Measurements from ENCODE around the gene HS3ST2. TPM values are rescaled to one million over a fixed set of nuclear protein-coding genes. Genes with fewer than 3 reads are reported as not detected.

Gene HS3ST2
- total and polyA plus RNA-seq, 5 donors from 2014 or later = not detected

DNA sequence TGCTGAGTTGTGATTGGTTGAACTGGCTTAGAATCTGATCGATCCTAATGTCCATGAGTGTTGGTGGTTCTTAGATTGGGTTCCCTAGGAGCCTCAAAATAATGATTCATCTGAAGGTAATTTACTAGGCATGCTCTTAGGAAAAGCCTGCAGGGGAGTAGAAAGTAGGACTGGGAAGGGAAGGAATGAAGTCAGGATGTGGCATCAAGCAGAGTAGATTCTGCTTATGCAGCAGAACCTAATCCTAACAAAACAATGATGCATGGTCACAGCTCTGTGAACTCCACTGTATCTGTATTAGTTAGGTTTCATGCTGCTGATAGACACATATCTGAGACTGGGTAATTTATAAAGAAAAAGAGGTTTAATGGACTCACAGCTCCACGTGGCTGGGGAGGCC, 132.5 kb downstream of the HS3ST2 start:
- no peak for ATAC-seq (ENCODE audit: low read depth in 2 of 2)
- H3K27me3 Mint-ChIP-seq = peaks cover 31% of the 10 kb centered on the region
- H3K4me1 ChIP-seq (ENCODE audit: control insufficient read depth, insufficient read depth, low read length, poor library complexity, severe bottlenecking) = no peaks in the 10 kb centered on the region
- peaks cover 15% of the 10 kb centered on the region for H3K27me3 ChIP-seq (ENCODE audit: control insufficient read depth, insufficient read depth, low read length)
- no peaks in the 10 kb centered on the region for H3K36me3 ChIP-seq (ENCODE audit: control insufficient read depth, insufficient read depth, low read length)
- H3K9me3 ChIP-seq (ENCODE audit: control insufficient read depth in 2 of 2, low read length in 2 of 2) = no peaks in the 10 kb centered on the region
- no peak overlapping the region for H3K27ac ChIP-seq (ENCODE audit: insufficient read depth, low read length, poor library complexity, severe bottlenecking)
- no peak for DNase-seq
- no peak overlapping the region for H3K27ac Mint-ChIP-seq
- peaks cover 0 to 7% (median 3%) of the 10 kb centered on the region in 4 donors for H3K4me1 Mint-ChIP-seq
- no peak overlapping the region for H3K4me3 ChIP-seq (ENCODE audit: low read depth, low read length)
- no peak overlapping the region for H3K4me3 Mint-ChIP-seq
- H3K36me3 Mint-ChIP-seq = no peaks in the 10 kb centered on the region
- H3K9me3 Mint-ChIP-seq = no peaks in the 10 kb centered on the region

DNA sequence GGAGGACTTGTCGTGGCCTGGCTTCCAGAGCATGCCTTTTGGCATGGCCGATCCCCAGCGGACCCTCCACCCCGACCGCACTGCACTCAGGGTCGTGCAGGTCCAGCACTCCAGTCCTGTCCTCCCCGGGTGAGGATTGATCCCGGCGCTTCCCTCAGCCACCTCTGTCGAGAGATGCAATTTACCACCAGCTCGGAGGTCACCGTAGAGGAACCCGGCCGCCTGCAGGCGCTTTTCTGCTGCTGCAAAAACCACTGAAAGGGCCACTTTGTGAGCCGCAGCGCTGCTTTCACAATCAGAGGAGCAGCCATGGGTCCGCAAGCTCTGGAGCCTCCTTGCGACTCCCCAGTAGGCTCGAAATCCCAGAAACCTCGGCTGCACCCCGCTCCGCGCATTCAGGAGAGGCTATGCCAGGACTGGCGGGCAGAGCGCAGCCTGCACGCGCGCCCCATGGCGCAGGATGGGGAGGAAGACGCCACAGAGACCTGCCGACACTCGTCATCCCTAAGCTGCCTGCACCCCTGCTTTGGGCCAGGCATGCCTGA, 134.2 kb downstream of the HS3ST2 start:
- H3K27me3 Mint-ChIP-seq = peaks cover 36% of the 10 kb centered on the region
- peaks cover 0 to 1% (median 0%) of the 10 kb centered on the region in 7 donors for H3K9me3 Mint-ChIP-seq
- peaks cover 0 to 7% (median 3%) of the 10 kb centered on the region in 4 donors for H3K4me1 Mint-ChIP-seq
- Histone ChIP-seq H3K36me3 (ENCODE audit: control insufficient read depth, insufficient read depth, low read length) (no peaks in the 10 kb centered on the region), H3K4me1 (ENCODE audit: control insufficient read depth, insufficient read depth, low read length, poor library complexity, severe bottlenecking) (no peaks in the 10 kb centered on the region), H3K9me3 (ENCODE audit: control insufficient read depth in 2 of 2, low read length in 2 of 2) (no peaks in the 10 kb centered on the region), H3K27me3 (ENCODE audit: control insufficient read depth, insufficient read depth, low read length) (peaks cover 15% of the 10 kb centered on the region), H3K27ac (ENCODE audit: insufficient read depth, low read length, poor library complexity, severe bottlenecking) (no peak overlapping the region), H3K4me3 (ENCODE audit: low read depth, low read length) (no peak overlapping the region)
- no peak overlapping the region for H3K4me3 Mint-ChIP-seq
- DNase-seq (no peak), ATAC-seq (ENCODE audit: low read depth in 2 of 2) (no peak)
- no peak overlapping the region for H3K27ac Mint-ChIP-seq
- H3K36me3 Mint-ChIP-seq = no peaks in the 10 kb centered on the region

DNA sequence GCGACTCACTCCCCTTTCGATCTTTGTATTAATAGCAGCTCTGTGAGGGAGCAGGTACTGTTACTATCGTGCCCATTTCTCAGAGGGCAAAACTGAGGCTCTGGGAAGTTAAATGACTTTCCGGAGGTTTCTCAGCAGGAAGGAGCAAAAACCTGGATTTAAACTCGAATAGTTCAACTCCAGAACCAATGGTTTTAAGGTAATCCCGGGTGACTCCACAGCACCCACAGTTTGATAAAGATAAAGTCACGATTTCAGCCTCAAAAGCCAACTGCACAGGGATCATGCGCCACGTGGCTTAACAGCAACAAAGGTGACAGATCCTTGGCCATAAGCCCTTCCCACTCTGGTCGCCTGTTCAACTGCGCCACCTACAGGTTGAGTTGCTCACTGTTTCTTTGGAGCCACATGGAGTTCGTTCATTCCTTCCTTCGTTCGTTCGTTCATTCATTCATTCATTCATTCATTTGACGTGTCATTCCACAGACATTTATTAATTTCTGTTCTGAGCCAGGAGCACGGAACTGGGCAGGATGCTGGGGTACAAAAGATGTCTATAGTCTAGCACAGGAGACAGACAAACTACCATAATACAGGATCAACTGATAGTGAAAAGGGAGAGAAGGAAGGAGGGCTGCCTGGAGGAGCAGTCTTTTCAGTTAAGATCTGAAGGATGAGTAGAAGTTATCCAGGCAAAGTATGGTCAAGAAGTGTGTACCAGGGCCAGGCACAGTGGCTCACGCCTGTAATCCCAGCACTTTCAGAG, 134.8 kb downstream of the HS3ST2 start:
- no peak overlapping the region for H3K4me3 ChIP-seq (ENCODE audit: low read depth, low read length)
- ATAC-seq (ENCODE audit: low read depth in 2 of 2) (no peak), DNase-seq (peak in 2 of 3 donors; percentile 2 to 61)
- H3K9me3 ChIP-seq (ENCODE audit: control insufficient read depth in 2 of 2, low read length in 2 of 2) = no peaks in the 10 kb centered on the region
- Mint-ChIP-seq H3K9me3 (peaks cover 0 to 1% (median 0%) of the 10 kb centered on the region in 7 donors), H3K4me1 (peaks cover 0 to 7% (median 3%) of the 10 kb centered on the region in 4 donors), H3K27me3 (peaks cover 33% of the 10 kb centered on the region), H3K4me3 (no peak overlapping the region), H3K27ac (peak overlapping the region in 1 of 3 donors; percentile 10), H3K36me3 (no peaks in the 10 kb centered on the region)
- H3K36me3 ChIP-seq (ENCODE audit: control insufficient read depth, insufficient read depth, low read length) = no peaks in the 10 kb centered on the region
- H3K4me1 ChIP-seq (ENCODE audit: control insufficient read depth, insufficient read depth, low read length, poor library complexity, severe bottlenecking) = no peaks in the 10 kb centered on the region
- no peak overlapping the region for H3K27ac ChIP-seq (ENCODE audit: insufficient read depth, low read length, poor library complexity, severe bottlenecking)
- H3K27me3 ChIP-seq (ENCODE audit: control insufficient read depth, insufficient read depth, low read length) = peaks cover 15% of the 10 kb centered on the region

GRCh38 chr16:22955461-22956070, 141.6 kb downstream of the HS3ST2 start:
- ATAC-seq (ENCODE audit: low read depth in 2 of 2) = no peak
- H3K36me3 Mint-ChIP-seq = no peaks in the 10 kb centered on the region

DNA sequence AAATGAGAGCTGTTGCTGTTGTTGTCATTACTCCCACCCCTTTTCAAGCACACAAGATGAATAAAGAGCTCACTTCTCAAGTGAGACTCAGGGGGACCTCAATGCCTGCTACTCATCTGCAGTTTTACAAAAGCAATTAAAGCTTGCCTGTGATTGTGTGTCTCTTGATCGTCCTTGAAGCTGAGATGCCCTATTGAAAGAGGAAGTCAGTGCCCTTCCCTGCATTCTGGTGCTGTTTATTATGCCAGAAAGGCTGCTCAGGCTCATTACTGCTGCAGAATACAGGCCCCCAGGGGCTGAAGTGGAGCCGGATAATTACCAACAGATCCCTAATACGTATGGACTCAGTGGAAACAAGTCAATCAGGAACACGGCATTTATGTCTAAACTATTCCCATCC, 147.2 kb downstream of the HS3ST2 start:
- Mint-ChIP-seq H3K27me3 (peaks cover 20% of the 10 kb centered on the region), H3K36me3 (no peaks in the 10 kb centered on the region), H3K27ac (no peak overlapping the region), H3K9me3 (peaks cover 0 to 7% (median 0%) of the 10 kb centered on the region in 7 donors), H3K4me3 (no peak overlapping the region), H3K4me1 (no peaks in the 10 kb centered on the region)
- Histone ChIP-seq H3K27ac (ENCODE audit: insufficient read depth, low read length, poor library complexity, severe bottlenecking) (no peak overlapping the region), H3K27me3 (ENCODE audit: control insufficient read depth, insufficient read depth, low read length) (peaks cover 4% of the 10 kb centered on the region), H3K9me3 (ENCODE audit: control insufficient read depth in 2 of 2, low read length in 2 of 2) (no peaks in the 10 kb centered on the region), H3K36me3 (ENCODE audit: control insufficient read depth, insufficient read depth, low read length) (no peaks in the 10 kb centered on the region), H3K4me3 (ENCODE audit: low read depth, low read length) (no peak overlapping the region), H3K4me1 (ENCODE audit: control insufficient read depth, insufficient read depth, low read length, poor library complexity, severe bottlenecking) (no peaks in the 10 kb centered on the region)
- ATAC-seq (ENCODE audit: low read depth in 2 of 2) (no peak), DNase-seq (no peak)

More at GRCh38 chr16:22955461-22956070, 141.6 kb downstream of the HS3ST2 start:
- Mint-ChIP-seq H3K4me3 (no peak overlapping the region), H3K4me1 (no peaks in the 10 kb centered on the region), H3K27me3 (peaks cover 27% of the 10 kb centered on the region), H3K27ac (no peak overlapping the region), H3K9me3 (peaks cover 0 to 1% (median 0%) of the 10 kb centered on the region in 7 donors)
- Histone ChIP-seq H3K9me3 (ENCODE audit: control insufficient read depth in 2 of 2, low read length in 2 of 2) (no peaks in the 10 kb centered on the region), H3K27me3 (ENCODE audit: control insufficient read depth, insufficient read depth, low read length) (peaks cover 4% of the 10 kb centered on the region), H3K4me1 (ENCODE audit: control insufficient read depth, insufficient read depth, low read length, poor library complexity, severe bottlenecking) (no peaks in the 10 kb centered on the region), H3K36me3 (ENCODE audit: control insufficient read depth, insufficient read depth, low read length) (no peaks in the 10 kb centered on the region), H3K27ac (ENCODE audit: insufficient read depth, low read length, poor library complexity, severe bottlenecking) (no peak overlapping the region), H3K4me3 (ENCODE audit: low read depth, low read length) (no peak overlapping the region)
- no peak for DNase-seq

- H3K4me1 ChIP-seq (ENCODE audit: control insufficient read depth, insufficient read depth, low read length, poor library complexity, severe bottlenecking) = no peaks in the 10 kb centered on the region
- Mint-ChIP-seq H3K4me1 (no peaks in the 10 kb centered on the region), H3K27me3 (peaks cover 17% of the 10 kb centered on the region), H3K27ac (no peak overlapping the region), H3K9me3 (peaks cover 0 to 7% (median 1%) of the 10 kb centered on the region in 7 donors), H3K4me3 (no peak overlapping the region), H3K36me3 (no peaks in the 10 kb centered on the region)
- H3K27me3 ChIP-seq (ENCODE audit: control insufficient read depth, insufficient read depth, low read length) = peaks cover 2% of the 10 kb centered on the region
- DNase-seq (no peak), ATAC-seq (ENCODE audit: low read depth in 2 of 2) (no peak)
- H3K4me3 ChIP-seq (ENCODE audit: low read depth, low read length) = no peak overlapping the region
- H3K27ac ChIP-seq (ENCODE audit: insufficient read depth, low read length, poor library complexity, severe bottlenecking) = no peak overlapping the region
- H3K9me3 ChIP-seq (ENCODE audit: control insufficient read depth in 2 of 2, low read length in 2 of 2) = no peaks in the 10 kb centered on the region
- H3K36me3 ChIP-seq (ENCODE audit: control insufficient read depth, insufficient read depth, low read length) = no peaks in the 10 kb centered on the region
These were observed 148.9 kb downstream of the HS3ST2 start for GRCh38 chr16:22962905-22963304.
